Medulla oblongata (tissue), 1 donor: ENCODE data around the gene HOXB7.
A peak's percentile ranks its signal among the peaks of the same experiment; 100 is the strongest.

Source experiments
- DNase-seq: peaks from one replicate; pipeline ENCODE4 v3.0.0-alpha.2; 2015; ENCODE audit errors: extremely low spot score

The HOXB7 gene

DNA sequence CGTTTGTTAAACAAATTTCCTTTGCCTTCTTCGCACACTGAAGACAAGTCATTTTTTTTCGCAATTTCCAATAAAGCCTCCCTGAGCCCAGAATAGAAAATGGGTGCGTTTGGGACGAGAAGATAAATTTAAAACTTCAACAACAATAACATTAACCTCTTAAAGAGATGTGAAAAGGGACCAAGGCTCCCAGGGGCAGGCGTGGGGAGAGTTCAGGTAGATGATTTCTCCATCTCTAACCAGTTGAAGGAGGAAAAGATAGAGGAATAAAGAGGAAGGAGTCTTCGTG, 31.4 kb downstream of the HOXB7 start:
- no peak for DNase-seq

DNA sequence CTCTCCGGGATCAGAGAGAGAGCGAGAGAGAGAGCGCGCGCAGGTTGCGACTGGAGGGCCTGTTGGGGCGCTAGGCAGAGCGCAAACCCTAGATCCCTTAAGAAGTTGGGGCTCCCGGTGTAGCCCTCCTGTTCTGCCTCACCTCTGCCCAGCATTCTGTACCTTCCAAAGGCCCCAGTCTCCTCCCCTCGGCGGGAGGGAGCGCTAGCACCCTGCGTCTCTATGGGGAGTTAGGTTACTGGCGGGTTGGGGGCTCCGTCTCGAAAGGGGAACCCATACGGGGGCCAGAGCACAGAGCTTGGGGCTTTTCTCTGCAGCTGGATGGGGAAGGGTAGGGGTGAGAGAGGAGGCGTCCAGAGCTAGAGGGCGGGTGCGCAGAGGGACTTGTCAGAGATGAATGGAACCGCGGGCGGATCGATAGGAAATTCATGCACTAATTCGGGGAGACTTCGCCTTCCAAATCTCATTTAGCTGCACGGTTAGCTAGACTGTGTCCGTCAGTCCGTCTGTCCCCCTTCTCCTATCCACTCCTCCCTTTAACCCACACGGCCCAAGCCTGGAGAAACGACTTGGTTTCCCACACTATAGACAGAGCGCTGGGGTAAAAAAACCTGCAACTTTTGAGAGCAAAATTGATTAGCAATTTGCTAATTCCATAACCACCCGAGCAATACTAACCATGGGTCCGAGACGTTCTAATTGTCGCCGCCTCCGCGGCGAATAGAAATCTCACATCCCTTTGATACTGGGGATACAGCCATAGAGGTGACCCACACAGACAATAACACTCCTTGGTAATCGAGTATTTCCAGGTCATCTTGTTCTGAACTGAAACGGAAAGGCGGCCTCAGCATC, 32.0 kb downstream of the HOXB7 start:
- DNase-seq: no peak

DNA sequence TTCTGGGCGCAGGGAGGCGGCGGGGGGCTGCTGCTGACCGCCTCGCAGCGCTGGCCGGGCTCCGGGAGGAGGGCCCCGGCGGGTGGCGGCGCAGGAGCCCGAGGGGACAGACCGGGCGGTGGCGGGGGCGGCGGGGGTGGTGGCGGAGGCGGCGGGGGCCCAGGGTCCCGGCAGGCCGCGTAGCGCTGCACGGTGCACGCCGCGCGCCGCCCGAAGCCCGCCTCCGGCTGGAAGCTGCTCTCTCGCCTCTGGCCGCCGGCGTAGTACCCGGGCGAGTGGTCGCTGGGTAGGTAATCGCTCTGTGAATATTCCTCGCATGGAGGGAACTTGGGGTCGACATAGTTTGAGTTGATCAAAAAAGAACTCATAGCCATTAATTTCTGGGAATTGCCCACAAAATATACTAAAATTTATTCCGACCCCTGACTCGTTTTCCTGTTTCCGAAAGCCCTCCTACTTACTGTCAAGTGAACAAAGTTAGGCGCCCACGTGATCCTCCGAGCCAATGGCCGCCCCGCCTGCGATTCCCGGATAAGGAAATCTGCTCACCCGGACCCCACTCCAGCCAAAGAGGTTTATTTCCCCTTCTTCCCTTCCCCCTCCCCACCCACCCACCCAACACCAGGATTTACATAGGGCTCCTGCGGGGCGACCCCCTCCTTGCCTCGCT, 32.7 kb downstream of the HOXB7 start, which contains the start of gene HOXB4:
HOXB4 (minus strand) TSS at position 405 of the 670 bp plus-strand sequence; CDS start at position 374, 31 bp downstream.
- peak; percentile 82 for DNase-seq

DNA sequence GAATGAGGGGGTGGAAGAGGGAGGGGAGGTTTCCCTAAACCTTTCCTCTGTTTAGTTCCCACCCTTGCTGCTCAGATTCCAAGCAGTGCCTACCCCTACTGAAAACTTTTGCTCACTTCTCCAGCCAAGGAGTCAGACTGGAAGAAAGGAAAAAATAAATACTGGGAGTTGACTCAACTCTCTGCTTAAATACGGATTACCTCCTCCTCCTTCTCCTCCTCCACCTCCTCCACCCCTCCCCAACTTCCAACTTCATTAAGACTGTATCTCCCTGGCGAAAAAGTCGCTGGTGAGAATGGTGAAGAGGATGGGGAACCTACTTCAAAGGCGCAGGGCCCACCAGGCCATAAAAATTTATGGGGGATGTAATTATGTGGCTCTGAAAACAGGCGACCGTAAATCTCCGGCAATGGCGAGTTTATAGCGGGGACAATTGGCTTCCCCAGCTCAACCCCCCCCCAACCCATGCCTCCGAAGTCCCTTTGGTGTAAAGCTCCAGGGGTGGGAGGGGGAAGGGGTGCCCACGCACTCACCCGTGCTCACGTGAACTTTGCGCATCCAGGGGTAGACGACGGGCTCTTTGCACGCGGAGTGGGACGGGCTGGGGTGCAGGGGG, 33.4 kb downstream of the HOXB7 start:
- no peak for DNase-seq

DNA sequence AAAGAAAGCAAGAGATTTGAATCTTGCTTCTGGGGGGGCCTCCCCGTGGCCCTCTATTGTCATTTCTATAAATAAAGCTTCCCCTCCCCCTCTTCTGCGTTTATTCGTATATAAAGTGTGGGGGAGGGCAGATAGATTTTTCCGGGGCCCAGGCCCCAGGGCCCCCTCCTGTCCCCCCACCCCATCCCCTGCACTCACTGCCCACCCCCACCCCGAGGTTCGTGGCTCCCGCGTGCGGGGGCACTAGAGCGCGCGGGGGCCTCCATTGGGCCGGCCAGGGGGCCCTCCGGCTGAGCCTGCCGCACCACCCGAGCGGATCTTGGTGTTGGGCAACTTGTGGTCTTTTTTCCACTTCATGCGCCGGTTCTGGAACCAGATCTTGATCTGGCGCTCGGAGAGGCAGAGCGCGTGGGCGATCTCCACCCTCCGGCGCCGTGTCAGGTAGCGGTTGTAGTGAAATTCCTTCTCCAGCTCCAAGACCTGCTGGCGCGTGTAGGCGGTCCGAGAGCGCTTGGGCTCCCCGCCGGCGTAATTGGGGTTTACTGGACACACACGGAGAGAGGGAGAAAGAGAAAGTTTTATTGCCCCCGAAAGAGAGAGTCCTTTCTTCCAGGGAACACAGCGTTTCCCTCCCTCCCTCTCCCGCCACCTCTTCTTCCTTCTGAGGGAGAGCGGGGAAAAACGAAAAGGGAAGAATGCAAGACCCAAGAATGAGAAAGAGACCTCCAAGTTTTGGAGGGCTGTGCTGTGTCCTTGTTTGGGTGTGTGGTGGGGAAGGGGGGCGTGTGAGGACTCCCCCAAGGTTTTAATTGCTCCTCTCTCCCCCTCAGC, 34.1 kb downstream of the HOXB7 start:
- no peak for DNase-seq

DNA sequence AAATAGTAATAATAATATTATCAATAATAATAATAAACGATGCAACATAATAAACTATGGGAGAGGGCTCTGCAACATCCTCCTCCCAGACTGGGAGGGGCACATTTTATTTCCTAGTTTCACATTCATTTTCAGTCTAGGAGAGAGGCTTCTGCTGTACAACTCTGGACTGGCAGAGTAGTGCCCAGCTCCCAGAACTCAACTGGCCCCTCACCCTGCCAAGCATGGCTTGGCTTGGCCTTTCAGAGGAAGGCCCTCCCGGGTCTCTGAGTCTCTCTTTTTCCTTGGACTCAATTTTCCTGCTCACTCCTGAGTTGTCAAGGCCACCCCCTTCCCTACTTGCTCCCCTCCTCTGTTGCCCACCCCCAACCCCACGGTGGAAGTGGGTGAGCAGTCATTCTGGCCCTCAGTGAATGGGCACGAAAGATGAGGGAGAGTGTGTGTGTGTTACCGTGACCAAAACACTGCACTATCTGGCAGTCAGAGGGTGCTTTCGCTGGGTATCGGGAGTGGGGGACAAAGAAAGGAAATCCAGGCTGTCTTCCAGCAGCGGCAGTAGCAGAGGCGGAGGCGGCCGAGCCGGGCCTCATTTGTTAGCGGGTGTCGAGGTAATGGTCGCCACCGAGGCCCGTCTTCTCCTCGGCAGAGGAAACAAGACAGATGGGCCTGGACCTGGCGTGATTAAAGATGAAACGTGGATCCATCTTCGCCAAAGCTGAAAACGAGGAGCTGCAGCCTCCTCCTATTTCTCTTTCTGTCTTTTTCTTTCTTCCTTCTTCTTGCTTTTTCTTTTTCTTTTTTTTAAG, 34.9 kb downstream of the HOXB7 start:
- DNase-seq: peak; percentile 70

DNA sequence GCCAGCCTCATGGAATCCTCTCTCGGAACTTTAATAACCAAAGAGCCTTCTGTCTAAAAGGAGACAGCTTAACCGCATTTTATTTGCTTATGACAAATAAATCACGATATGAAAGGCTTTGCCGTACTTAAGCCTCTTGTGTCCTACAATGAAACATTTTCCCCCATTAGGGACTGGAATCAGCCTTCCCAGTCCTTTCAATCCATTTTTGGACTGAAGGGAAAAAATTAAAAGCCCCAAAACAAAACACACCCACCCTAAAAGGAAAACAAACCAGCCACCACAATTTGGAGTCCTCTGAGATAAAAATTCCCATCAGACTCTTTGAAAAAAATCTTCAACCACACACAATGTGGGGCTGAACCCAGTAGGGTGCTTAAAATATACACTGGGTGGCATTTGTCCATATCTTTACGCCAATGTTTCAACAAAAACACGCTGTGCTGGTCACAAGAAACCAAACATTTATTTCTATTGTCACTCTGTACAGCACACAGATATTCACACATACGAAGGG, 35.7 kb downstream of the HOXB7 start:
- DNase-seq: no peak

DNA sequence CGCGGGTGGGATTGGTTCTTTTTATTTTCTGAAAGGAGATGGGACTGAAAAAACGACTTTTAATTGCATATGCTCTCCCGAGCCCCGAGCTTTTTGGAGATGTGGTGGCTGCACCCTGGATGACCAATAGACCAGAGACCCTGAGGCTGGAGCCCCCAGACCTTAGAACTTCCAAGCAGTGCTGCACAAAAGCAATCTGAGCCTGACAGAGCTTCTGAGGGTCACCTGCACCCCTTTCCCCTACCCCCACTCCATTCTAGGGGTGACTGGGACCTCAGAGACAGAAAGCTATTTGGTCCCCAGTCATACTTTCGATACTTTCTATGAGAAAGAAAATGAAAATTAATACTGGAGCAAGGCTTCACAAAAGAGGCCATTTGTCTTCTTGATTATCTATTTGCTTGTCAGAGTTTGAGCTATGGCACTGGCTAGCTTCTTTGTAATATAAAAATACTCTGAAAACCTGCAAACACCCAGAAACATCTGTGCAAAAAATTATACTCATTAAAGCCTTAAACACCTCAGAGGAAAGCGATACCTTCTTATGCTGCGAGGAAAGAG, 36.2 kb downstream of the HOXB7 start:
- DNase-seq: no peak

DNA sequence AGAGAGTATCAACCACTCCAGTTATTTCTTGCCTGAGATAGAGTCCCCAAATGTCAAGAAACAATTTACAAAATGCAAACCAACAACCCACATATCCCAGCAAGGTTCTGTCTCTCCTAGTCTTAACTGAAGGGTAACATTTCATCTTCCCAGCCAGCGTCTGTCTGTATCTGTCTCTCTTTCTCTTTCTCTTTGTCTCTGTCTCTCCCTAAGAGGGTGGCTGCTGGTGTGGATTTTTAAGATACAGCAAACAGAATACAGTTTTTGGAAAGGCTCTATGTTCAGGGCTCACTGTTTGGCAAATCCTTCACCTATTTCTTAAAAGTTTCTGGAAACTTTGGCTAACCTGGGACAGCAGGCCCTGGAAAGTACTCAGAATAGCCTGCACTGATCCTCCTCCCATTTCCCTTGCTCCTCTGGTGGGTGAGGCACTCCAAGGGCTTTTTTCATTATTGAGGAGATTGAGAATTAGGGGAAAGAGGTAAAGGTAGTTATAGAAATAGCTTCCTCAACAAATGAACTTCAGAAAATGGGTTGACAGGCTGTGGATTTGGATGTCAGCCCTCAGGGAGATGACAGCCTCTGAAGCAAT, 38.9 kb downstream of the HOXB7 start:
- DNase-seq: no peak

DNA sequence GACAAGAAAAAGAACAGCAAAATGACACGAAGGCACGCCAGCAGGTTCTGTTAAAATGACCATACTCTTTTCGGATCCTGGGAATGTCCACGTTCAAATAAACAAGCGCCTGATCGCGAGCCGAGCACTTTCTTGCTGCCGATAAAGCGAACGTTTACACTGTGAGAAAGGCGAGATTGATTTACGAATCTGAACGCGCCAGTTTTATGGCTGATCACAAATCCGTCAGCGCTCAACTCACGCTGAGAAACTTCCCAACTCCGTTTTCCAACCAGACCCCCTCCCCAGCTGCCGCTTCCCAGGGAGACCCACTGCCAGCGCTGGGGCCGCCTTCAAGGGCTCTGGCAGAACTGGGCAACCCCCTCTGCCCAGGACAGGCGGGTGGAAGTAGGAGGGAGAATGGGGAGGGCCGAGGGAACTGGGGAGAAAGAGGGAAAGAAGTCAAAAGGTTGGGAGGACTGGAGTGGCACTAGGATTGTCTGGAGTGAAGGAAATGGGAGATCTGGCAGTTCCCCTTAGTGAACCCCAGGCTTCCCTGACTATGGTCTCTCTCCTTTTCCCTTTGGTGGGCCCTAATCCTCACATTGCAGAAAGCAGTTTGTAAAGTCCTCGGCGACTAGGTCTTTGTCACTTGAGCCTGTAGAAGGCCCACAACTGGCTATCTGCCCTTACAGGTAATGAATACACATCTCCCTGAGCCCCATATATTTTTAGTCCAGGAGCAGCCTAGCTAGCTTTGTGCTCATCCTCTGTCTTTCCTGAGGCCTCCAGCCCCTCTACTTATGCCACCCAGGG, 39.6 kb downstream of the HOXB7 start:
- no peak for DNase-seq

DNA sequence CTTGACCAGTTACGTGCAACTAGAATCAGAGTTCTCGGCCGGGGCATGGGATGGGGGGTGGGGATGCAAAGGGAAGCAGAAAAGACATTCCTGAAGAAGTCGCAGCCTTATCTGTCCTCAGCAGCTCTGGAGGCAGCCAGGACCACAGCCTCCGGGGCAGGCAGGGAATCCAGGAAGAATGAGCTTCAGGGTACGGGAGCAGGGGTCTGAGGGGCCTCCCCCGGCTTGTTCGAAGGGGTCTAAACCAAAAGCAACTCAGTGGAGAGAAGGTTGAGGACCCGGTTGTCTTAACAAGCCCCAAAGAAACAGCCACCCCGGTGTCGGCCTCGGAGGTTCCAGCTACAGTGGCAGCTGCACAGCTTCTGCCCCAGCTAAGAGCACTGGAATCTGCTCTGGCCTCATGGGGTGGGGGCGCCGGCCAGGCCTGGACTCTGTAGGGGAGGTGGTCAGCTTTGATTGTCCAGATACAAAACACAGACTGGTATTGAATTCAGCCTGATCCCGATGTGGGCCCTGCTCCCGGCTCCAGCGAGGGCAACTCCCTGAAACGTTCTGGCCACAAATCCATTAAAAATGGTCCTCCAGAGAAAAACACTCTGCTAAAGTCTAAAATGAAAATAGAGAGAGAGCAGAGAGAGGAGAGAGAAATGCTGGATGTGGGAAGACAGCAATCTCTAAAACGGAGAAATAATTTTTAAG, 40.3 kb downstream of the HOXB7 start:
- DNase-seq: no peak

DNA sequence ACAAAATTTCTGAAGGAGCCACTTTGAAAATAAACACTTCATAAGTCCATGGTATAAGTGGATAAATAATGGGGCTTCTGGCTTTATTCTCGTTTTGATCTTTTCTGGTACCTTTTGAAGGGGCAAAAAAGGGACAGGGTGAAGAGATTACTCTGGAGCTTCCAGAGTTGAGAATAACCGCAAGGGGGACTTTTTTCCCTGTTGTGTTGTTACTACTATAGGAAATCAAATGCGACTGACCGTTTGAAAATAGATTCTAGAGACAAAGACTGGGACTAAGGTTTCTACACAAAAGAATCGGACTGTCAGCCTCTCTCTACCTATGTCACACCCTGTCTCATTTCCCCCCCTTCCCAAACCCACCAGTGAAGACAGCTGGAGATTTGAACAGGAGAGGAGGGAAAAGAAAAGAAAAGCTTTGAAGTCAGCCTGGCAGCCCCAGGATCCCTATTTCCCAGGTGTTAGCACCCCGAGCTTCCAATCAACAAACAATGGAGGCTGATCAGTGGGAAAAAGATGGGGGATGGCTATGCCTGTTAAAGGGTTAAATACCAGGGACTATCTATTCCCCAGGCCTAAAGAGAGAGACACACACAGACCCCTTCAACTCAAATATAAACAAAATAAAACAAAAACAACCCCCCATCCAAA, 41.0 kb downstream of the HOXB7 start:
- DNase-seq: no peak

DNA sequence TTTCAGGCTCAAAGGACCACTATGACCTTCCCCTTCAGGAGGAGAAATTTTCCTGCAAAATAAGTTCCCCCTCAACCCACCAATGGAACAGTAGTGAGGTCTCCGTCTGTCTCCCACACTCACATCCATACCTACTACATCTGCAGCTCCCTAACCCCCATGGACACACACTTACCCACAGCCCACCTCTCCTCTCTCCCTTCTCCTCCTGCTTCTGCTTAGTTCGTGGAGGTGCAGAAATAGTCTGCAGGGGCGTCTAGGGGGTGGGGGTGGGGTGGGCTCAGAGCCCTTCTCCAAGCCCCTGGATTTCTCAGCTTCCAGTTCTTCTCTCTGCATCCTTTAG, 41.6 kb downstream of the HOXB7 start:
- DNase-seq: no peak

DNA sequence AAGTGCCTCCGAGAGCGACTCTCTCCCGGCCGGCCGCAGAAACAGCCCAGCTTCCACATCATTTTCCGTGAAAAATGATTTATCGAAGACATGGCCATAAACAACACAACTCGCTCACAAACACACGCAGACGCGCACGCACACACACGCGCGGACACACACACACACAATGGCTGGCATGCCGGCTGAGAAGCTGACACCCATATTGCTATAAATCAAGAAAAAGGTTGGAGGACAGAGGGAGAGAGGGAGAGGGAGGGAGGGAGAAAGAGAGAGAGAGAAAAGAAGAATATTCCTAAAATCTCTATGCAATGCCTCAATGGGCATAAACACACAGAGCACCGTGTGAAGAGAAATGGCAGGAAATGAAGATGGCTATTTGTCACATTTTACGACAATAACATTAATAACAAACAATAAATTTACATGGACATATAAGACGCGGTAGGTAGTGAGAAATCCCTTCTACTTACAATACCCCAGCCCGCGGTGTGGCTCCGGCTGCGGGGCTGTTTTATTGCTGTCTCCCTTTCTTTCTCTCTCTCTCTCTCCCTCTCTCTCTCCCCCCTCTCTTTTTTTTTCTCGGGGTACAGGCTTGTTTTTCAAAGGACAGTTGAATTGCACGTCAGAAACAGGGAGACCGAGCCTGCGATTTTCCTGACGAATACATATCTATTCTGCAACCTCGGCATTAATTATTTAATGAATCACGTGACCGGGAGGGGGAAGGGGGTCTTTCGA, 42.1 kb downstream of the HOXB7 start:
- no peak for DNase-seq

DNA sequence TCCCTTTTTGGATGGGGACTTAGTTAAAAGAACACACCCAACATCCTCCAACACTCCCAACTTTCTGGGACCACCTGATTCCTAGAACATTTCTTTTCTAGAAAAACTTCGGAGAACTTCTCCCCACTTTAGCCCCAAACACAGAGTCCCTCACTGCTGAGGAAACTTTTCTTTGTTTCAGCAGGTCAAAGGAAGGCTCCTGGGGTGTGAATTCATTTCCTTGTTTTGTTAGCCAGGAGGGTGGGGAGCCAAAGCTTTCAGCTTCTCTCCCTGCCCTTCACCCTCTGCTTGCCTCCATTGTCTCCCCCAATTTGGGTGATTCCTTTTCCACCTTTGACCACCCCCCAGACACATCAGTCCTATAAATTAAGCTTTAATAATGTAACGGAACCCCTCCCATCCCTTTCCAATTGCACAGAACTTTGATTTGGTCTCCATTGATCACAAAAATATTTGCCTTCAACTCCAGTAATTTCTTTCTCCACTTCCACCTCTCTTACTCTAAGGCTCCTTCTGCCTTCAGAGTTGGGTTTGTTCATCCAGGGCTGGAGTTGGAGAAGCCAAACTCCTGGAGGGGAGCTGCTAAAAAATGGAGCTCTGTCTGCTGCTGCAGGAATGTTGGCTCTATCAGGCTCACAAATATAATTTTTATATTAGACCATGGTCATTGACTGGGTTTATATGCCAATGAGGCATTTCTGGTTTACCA, 43.0 kb downstream of the HOXB7 start:
- DNase-seq: no peak

DNA sequence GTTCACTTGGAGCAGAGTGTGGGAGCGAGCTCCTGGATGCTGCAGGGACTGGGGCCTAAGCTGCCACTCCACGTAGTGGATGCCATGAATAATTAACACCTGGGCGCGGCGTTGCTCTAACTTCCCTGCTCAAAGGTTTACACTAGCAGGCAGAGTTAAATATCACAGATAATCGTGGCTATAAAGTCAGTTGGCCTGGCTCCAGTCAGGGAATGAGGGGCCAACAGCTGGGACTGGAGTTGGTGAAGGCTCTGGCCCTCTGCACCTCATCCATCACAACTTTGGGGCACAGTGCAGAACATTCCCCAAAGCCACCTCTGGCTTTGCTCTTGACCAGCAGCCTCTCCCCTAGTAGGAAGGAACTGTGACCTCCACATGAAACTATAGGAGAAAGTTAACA, 43.6 kb downstream of the HOXB7 start:
- DNase-seq: no peak

DNA sequence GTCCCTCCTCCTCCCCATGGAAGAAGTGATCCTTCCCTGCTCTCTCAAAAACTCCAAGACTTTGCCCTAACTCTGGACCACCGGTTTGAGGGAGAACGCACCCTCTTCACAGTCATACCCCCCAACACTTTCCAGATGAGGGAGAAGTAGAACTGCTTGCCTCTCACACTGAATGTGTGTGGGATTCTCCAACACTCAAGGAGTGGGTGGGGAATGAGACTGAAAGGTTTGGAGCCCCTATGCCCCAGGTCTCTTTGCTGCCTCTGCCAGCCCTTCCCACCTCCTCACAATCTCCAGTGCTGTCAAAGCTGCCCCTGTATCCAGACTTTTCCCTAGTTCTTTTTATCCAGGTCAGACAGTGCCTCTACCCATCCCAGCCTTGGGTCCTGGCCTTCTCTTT, 44.1 kb downstream of the HOXB7 start:
- DNase-seq: no peak
